ENCODE data around the gene COMMD6.
A peak's percentile ranks its signal among the peaks of the same experiment; 100 is the strongest.

Gene COMMD6

GRCh38 chr13:75537401-75538365, at the start of gene COMMD6:
COMMD6 (minus strand) TSS chr13:75537841; CDS start chr13:75537805, 36 bp downstream.
- TF ChIP-seq CTCF (IDR thresholded peaks at IDR 0.05), result no peak

GRCh38 chr13:75585153-75585552, 47.5 kb upstream of the COMMD6 start:
- no peak for TF ChIP-seq CTCF (IDR thresholded peaks at IDR 0.05)

- TF ChIP-seq CTCF (IDR thresholded peaks at IDR 0.05), result no peak
Measured at GRCh38 chr13:75583091-75583490, 45.5 kb upstream of the COMMD6 start.

GRCh38 chr13:75581874-75582640, 44.4 kb upstream of the COMMD6 start:
- no peak for TF ChIP-seq CTCF (IDR thresholded peaks at IDR 0.05)

- TF ChIP-seq CTCF (IDR thresholded peaks at IDR 0.05), result no peak
Measured at GRCh38 chr13:75579529-75579928, 41.9 kb upstream of the COMMD6 start.

GRCh38 chr13:75569576-75569975, 31.9 kb upstream of the COMMD6 start:
- TF ChIP-seq CTCF (IDR thresholded peaks at IDR 0.05), result no peak

- peak; percentile 52; the same call in 1 of the 2 replicates for TF ChIP-seq CTCF (IDR thresholded peaks at IDR 0.05)
Measured at GRCh38 chr13:75566658-75567057, 29.0 kb upstream of the COMMD6 start.
